ENCODE measurements around the gene CS. TPM values are rescaled to one million over a fixed set of nuclear protein-coding genes. Genes with fewer than 3 reads are reported as not detected.
"Not testable (repeated sequence)": the region's sequence is repeated elsewhere in the genome, so short reads cannot be mapped to it uniquely, and the experiment has no call there.

Gene CS
- total RNA-seq, 1 experiment from 2014 or later: 110 TPM

GRCh38 chr12:56321027-56321426 lies 20.9 kb upstream of the CS start:
- peak; percentile 6 for DNase-seq (ENCODE audit: low read depth)

GRCh38 chr12:56317675-56318074 lies 17.5 kb upstream of the CS start:
- no peak for DNase-seq (ENCODE audit: low read depth)

- peak; percentile 95 for DNase-seq (ENCODE audit: low read depth)
Measured at GRCh38 chr12:56315622-56316473, 15.7 kb upstream of the CS start, which contains the start of gene CNPY2. CNPY2 (minus strand) TSS chr12:56315988; CDS start chr12:56315217, 771 bp downstream.

- peak; percentile 12 for DNase-seq (ENCODE audit: low read depth)
Measured at GRCh38 chr12:56315249-56315621, 15.1 kb upstream of the CS start.

- DNase-seq (ENCODE audit: low read depth): no peak
Measured at GRCh38 chr12:56311003-56311402, 10.9 kb upstream of the CS start.

- no peak for DNase-seq (ENCODE audit: low read depth)
Measured at GRCh38 chr12:56308714-56309113, 8.6 kb upstream of the CS start.

GRCh38 chr12:56307221-56307965 lies 7.3 kb upstream of the CS start:
- no peak for DNase-seq (ENCODE audit: low read depth)

GRCh38 chr12:56304872-56305590 lies 4.9 kb upstream of the CS start:
- no peak for DNase-seq (ENCODE audit: low read depth)

- no peak for DNase-seq (ENCODE audit: low read depth)
Measured at GRCh38 chr12:56304276-56304675, 4.1 kb upstream of the CS start.

GRCh38 chr12:56300644-56301464 lies 724 bp upstream of the CS start:
- no peak for DNase-seq (ENCODE audit: low read depth)

- peak; percentile 35 for DNase-seq (ENCODE audit: low read depth)
Measured at GRCh38 chr12:56299308-56299852, 750 bp downstream of the CS start.

- no peak for DNase-seq (ENCODE audit: low read depth)
Measured at GRCh38 chr12:56298828-56299227, 1.3 kb downstream of the CS start.

GRCh38 chr12:56297400-56297799 lies 2.7 kb downstream of the CS start:
- no peak for DNase-seq (ENCODE audit: low read depth)

GRCh38 chr12:56296295-56296694 lies 3.8 kb downstream of the CS start:
- DNase-seq (ENCODE audit: low read depth): no peak

- DNase-seq (ENCODE audit: low read depth): no peak
Measured at GRCh38 chr12:56293795-56294194, 6.3 kb downstream of the CS start.

- DNase-seq (ENCODE audit: low read depth): no peak
Measured at GRCh38 chr12:56288705-56289387, 11.3 kb downstream of the CS start.

GRCh38 chr12:56286044-56286830 lies 13.9 kb downstream of the CS start:
- no peak for DNase-seq (ENCODE audit: low read depth)

- DNase-seq (ENCODE audit: low read depth): not testable (repeated sequence)
Measured at GRCh38 chr12:56284263-56284662, 15.9 kb downstream of the CS start.

GRCh38 chr12:56282579-56282978 lies 17.6 kb downstream of the CS start:
- DNase-seq (ENCODE audit: low read depth): no peak

GRCh38 chr12:56282030-56282429 lies 18.1 kb downstream of the CS start:
- DNase-seq (ENCODE audit: low read depth): no peak

Data from RPMI7951 (cell line).